Tibial nerve (tissue), 4 donors: ENCODE data around the gene TPD52L2. TPM values are rescaled to one million over a fixed set of nuclear protein-coding genes. Genes with fewer than 3 reads are reported as not detected.

Experiments
- DNase-seq, 2 donors: peaks; one replicate each; pipeline ENCODE4 v3.0.0-alpha.2; 2019; ENCODE audit warnings: low spot score in 2 of 2
- H3K27ac ChIP-seq, 4 donors: fragments of 200-600 bp; sonication (generic) in 3 of 4; one replicate each; pipeline ENCODE4 v1.5.1; 2017 to 2019; ENCODE audit warnings: mild to moderate bottlenecking in 1 of 4
- H3K27me3 ChIP-seq, 2 donors: fragments of 200-600 bp; sonication (generic) in 1 of 2; one replicate each; pipeline versions ENCODE4 v1.5.1 to v1.6.0; 2017 to 2019
- H3K36me3 ChIP-seq, 3 donors: fragments of 200-600 bp; sonication (generic); one replicate each; pipeline ENCODE4 v1.5.1; 2018 to 2019
- H3K4me1 ChIP-seq, 4 donors: fragments of 200-600 bp; sonication (generic) in 3 of 4; one replicate each; pipeline ENCODE4 v1.5.1; 2017 to 2019
- H3K4me3 ChIP-seq, 4 donors: fragments of 200-600 bp; sonication (generic) in 3 of 4; one replicate each; pipeline ENCODE4 v1.5.1; 2017 to 2019; ENCODE audit warnings: mild to moderate bottlenecking in 1 of 4, moderate library complexity in 1 of 4
- H3K9me3 ChIP-seq, 4 donors: fragments of 200-600 bp; sonication (generic) in 3 of 4; one replicate each; pipeline ENCODE4 v1.5.1; 2017 to 2019
- CTCF ChIP-seq, 5 experiments: fragments of 200-600 bp in 3 of 5; fragments of 450-650 bp in 2 of 5; sonication (generic) in 3 of 5; IDR thresholded peaks; one replicate each; pipeline ENCODE4 v1.5.1; 2016 to 2019; ENCODE audit warnings: antibody characterized with exemption in 5 of 5, mild to moderate bottlenecking in 3 of 5, moderate library complexity in 2 of 5
- EP300 ChIP-seq, 2 donors: sonication (generic); formaldehyde crosslinking; IDR thresholded peaks; one replicate each; pipeline ENCODE4 v1.6.1; 2017; ENCODE audit warnings: antibody characterized with exemption in 2 of 2, mild to moderate bottlenecking in 1 of 2
- POLR2A ChIP-seq, 2 donors: fragments of 450-650 bp; IDR thresholded peaks; one replicate each; pipeline ENCODE4 v1.6.1; 2017; ENCODE audit warnings: antibody characterized with exemption in 2 of 2, mild to moderate bottlenecking in 2 of 2, moderate library complexity in 2 of 2
- WGBS, 2 donors: methylation state at CpG; one replicate each; pipeline ENCODE4 v1.1.5; 2018; 5-methylcytosine and 5-hydroxymethylcytosine counted together
- total RNA-seq, 4 donors: library from RNA; depleted of rRNA; stranded (reverse); fragments of >200 nt; gene quantifications; one replicate each; pipeline ENCODE4 v1.1.0, GENCODE V29; 2016

The TPD52L2 gene
- total RNA-seq, 4 donors from 2014 or later: 108 to 122 (median 115) TPM

- WGBS, 2 donors: 87 to 94% methylated on average over 6 of the region's 6 CpGs
- Histone ChIP-seq H3K4me1 (peaks cover 0 to 66% (median 16%) of the 10 kb centered on the region in 4 donors), H3K27me3 (no peaks in the 10 kb centered on the region), H3K4me3 (no peak overlapping the region), H3K27ac (no peak overlapping the region), H3K9me3 (no peaks in the 10 kb centered on the region), H3K36me3 (peaks cover 0 to 7% (median 0%) of the 10 kb centered on the region in 3 donors)
- no peak for DNase-seq
- TF ChIP-seq CTCF (IDR thresholded peaks at IDR 0.05) (no peak), POLR2A (IDR thresholded peaks at IDR 0.05) (no peak), EP300 (IDR thresholded peaks at IDR 0.05) (no peak)
Observed at GRCh38 chr20:63897978-63898561, 33.0 kb downstream of the TPD52L2 start.

DNA sequence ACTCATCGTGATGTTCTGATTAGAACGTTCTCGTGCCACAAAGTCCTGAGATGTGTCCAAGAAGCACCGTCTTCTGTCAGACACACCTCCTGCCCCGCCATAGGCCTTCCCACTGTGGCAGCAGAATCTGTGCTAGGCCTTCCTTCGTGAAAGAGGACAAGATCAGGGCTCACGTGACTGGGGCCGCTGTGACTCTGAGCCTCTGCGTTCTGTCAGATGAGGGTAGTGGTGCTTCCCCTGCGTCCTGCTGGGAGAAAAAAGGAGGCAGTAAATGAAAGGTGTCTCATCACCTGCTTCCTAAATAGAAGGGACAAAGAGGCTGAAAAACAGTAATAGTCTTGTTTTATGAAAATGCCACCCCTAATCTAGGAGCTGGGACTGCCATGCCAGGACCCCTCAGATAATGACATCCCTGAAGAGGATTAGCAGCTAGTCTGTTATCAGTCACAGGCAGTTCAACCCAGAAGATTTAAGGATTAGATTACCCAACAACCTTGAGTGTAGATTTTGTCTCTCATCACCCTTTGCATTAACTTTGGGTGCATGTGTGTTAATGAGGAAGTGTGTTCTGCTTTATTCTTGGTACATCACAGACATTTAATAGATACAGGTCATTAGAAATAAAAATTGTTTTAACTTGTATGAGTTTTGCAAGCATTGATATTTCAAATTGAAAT lies 34.0 kb downstream of the TPD52L2 start:
- no peak for TF ChIP-seq POLR2A (IDR thresholded peaks at IDR 0.05)
- no peak for TF ChIP-seq CTCF (IDR thresholded peaks at IDR 0.05)
- TF ChIP-seq EP300 (IDR thresholded peaks at IDR 0.05): no peak
- H3K27ac ChIP-seq: no peak overlapping the region
- H3K9me3 ChIP-seq: no peaks in the 10 kb centered on the region
- WGBS, 2 donors: 84% methylated on average over 10 of the region's 10 CpGs
- H3K4me1 ChIP-seq: peaks cover 0 to 72% (median 15%) of the 10 kb centered on the region in 4 donors
- no peak for DNase-seq
- peaks cover 0 to 7% (median 0%) of the 10 kb centered on the region in 3 donors for H3K36me3 ChIP-seq
- H3K4me3 ChIP-seq: no peak overlapping the region
- H3K27me3 ChIP-seq: no peaks in the 10 kb centered on the region

DNA sequence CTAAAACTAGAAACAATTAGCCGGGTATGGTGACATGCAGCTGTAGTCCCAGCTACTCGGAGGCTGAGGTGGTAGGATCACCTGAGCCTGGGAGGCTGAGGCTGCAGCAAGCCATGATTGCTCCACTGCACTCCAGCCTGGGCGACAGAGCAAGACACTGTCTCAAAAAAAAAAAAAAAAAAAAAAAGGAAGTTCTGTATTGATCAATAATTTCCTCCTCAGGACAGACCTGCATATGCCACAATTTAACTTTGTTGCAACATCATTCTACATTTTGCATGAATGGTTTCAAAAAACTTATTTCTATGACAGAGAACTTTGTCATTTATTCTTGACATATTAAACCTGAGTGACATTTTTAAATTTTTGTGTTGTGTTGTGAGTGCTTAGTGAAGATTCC lies 35.3 kb downstream of the TPD52L2 start:
- no peak overlapping the region for H3K4me3 ChIP-seq
- no peak for TF ChIP-seq CTCF (IDR thresholded peaks at IDR 0.05)
- no peak for TF ChIP-seq POLR2A (IDR thresholded peaks at IDR 0.05)
- no peak for TF ChIP-seq EP300 (IDR thresholded peaks at IDR 0.05)
- DNase-seq: no peak
- H3K27me3 ChIP-seq: no peaks in the 10 kb centered on the region
- WGBS, 2 donors: 76 to 80% methylated on average over 3 of the region's 3 CpGs
- H3K9me3 ChIP-seq: no peaks in the 10 kb centered on the region
- H3K27ac ChIP-seq: no peak overlapping the region
- peaks cover 0 to 7% (median 0%) of the 10 kb centered on the region in 3 donors for H3K36me3 ChIP-seq
- peaks cover 0 to 69% (median 12%) of the 10 kb centered on the region in 4 donors for H3K4me1 ChIP-seq

- no peaks in the 10 kb centered on the region for H3K27me3 ChIP-seq
- no peak overlapping the region for H3K4me3 ChIP-seq
- H3K27ac ChIP-seq: no peak overlapping the region
- peaks cover 0 to 50% (median 2%) of the 10 kb centered on the region in 4 donors for H3K4me1 ChIP-seq
- TF ChIP-seq CTCF (IDR thresholded peaks at IDR 0.05) (no peak), EP300 (IDR thresholded peaks at IDR 0.05) (no peak), POLR2A (IDR thresholded peaks at IDR 0.05) (no peak)
- DNase-seq: no peak
- no peaks in the 10 kb centered on the region for H3K9me3 ChIP-seq
- H3K36me3 ChIP-seq: peaks cover 0 to under 1% (median 0%) of the 10 kb centered on the region in 3 donors
- WGBS, 2 donors: 76 to 77% methylated on average over 11 of the region's 11 CpGs
Observed at GRCh38 chr20:63903796-63904561, 38.9 kb downstream of the TPD52L2 start.
